Upper lobe of left lung (tissue), 6 donors: Measurements from ENCODE around the gene NUP85. TPM values are rescaled to one million over a fixed set of nuclear protein-coding genes. Genes with fewer than 3 reads are reported as not detected.

Source experiments
- ATAC-seq, 2 donors: fragments of 200-7000 bp; cut with Tn5 transposase; one replicate each; pipeline ENCODE4 v1.9.1; 2022; ENCODE audit warnings: mild to moderate bottlenecking in 2 of 2, moderate library complexity in 2 of 2; ENCODE audit not compliant: low FRiP score in 2 of 2
- DNase-seq, 2 donors: peaks; one replicate each; pipeline ENCODE4 v3.0.0-alpha.2; 2019 to 2020
- H3K27ac ChIP-seq, 4 donors: fragments of 200-600 bp; sonication (generic); one replicate each; pipeline ENCODE4 v1.5.1; 2016 to 2019
- H3K27me3 ChIP-seq, 4 donors: fragments of 200-600 bp; sonication (generic); one replicate each; pipeline ENCODE4 v1.5.1; 2017 to 2019
- H3K36me3 ChIP-seq, 4 donors: fragments of 200-600 bp; sonication (generic); one replicate each; pipeline ENCODE4 v1.5.1; 2016 to 2019
- H3K4me1 ChIP-seq, 4 donors: fragments of 200-600 bp; sonication (generic); one replicate each; pipeline ENCODE4 v1.5.1; 2018 to 2019
- H3K4me3 ChIP-seq, 4 donors: fragments of 200-600 bp; sonication (generic); one replicate each; pipeline ENCODE4 v1.5.1; 2017 to 2019; ENCODE audit warnings: mild to moderate bottlenecking in 2 of 4, moderate library complexity in 1 of 4
- H3K9me3 ChIP-seq, 4 donors: fragments of 200-600 bp; sonication (generic); one replicate each; pipeline ENCODE4 v1.5.1; 2018 to 2019
- EP300 ChIP-seq, 4 donors: sonication (generic); formaldehyde crosslinking; IDR thresholded peaks; one replicate each; pipeline ENCODE4 v1.5.1; 2017; ENCODE audit warnings: antibody characterized with exemption in 4 of 4, control low read depth in 2 of 4
- POLR2A ChIP-seq, 4 donors: fragments of 450-650 bp; IDR thresholded peaks; one replicate each; pipeline ENCODE4 v1.5.1; 2016 to 2017; ENCODE audit warnings: antibody characterized with exemption in 4 of 4, mild to moderate bottlenecking in 2 of 4
- POLR2AphosphoS5 ChIP-seq, 2 donors: sonication (generic); formaldehyde crosslinking; IDR thresholded peaks; one replicate each; pipeline ENCODE4 v1.5.1; 2017; ENCODE audit warnings: antibody characterized with exemption in 2 of 2
- WGBS, 2 donors: methylation state at CpG; one replicate each; pipeline ENCODE4 v1.1.5; 2017 to 2018; 5-methylcytosine and 5-hydroxymethylcytosine counted together
- total RNA-seq, 6 donors: library from RNA; depleted of rRNA in 4 of 6; stranded (reverse); fragments of >200 nt in 4 of 6; gene quantifications; one replicate each; pipeline versions ENCODE4 v1.1.0 to v1.2.1, GENCODE V29; 2016 to 2021
- TF ChIP-seq, protein P1 (sequence below), 6 experiments: fragments of 450-650 bp in 4 of 6; fragments of 200-600 bp in 2 of 6; sonication (generic) in 2 of 6; IDR thresholded peaks; one replicate each; pipeline ENCODE4 v1.5.1; 2016 to 2019; ENCODE audit warnings: antibody characterized with exemption in 6 of 6
- donor health status: DM: no; HTN: no; CAD: no; lungs with moderate emphysema.
- donor health status: DM: no; HTN: yes; CAD: no; lungs with severe emphysema.

The NUP85 gene
- total RNA-seq, 6 donors from 2014 or later = 21.7 to 69.1 (median 43.5) TPM

DNA sequence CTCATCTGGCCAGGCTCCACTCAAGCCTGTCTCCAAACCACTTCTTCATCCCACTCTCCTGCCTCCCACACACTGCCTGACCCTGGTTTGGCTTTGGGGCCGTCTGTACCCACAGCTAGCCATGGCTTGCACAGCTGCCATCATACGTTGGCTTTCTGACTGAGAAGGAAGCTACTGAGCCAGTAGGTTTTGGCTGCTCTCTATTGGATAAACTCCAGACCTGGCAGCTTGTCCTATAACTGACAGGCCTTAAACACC lies 61.6 kb downstream of the NUP85 start:
- Histone ChIP-seq H3K27me3 (no peaks in the 10 kb centered on the region), H3K27ac (no peak overlapping the region), H3K4me3 (no peak overlapping the region), H3K4me1 (peaks cover 18 to 46% (median 29%) of the 10 kb centered on the region in 4 donors), H3K9me3 (no peaks in the 10 kb centered on the region), H3K36me3 (peaks cover 7 to 43% (median 35%) of the 10 kb centered on the region in 4 donors)
- WGBS, 2 donors = 46 to 66% methylated on average over 2 of the region's 2 CpGs
- DNase-seq (no peak), ATAC-seq (no peak)
- no peak for TF ChIP-seq EP300 (IDR thresholded peaks at IDR 0.05)
- TF ChIP-seq POLR2AphosphoS5 (IDR thresholded peaks at IDR 0.05) = no peak
- no peak for TF ChIP-seq POLR2A (IDR thresholded peaks at IDR 0.05)
- TF ChIP-seq, protein P1, sequence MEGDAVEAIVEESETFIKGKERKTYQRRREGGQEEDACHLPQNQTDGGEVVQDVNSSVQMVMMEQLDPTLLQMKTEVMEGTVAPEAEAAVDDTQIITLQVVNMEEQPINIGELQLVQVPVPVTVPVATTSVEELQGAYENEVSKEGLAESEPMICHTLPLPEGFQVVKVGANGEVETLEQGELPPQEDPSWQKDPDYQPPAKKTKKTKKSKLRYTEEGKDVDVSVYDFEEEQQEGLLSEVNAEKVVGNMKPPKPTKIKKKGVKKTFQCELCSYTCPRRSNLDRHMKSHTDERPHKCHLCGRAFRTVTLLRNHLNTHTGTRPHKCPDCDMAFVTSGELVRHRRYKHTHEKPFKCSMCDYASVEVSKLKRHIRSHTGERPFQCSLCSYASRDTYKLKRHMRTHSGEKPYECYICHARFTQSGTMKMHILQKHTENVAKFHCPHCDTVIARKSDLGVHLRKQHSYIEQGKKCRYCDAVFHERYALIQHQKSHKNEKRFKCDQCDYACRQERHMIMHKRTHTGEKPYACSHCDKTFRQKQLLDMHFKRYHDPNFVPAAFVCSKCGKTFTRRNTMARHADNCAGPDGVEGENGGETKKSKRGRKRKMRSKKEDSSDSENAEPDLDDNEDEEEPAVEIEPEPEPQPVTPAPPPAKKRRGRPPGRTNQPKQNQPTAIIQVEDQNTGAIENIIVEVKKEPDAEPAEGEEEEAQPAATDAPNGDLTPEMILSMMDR (IDR thresholded peaks at IDR 0.05) = no peak

DNA sequence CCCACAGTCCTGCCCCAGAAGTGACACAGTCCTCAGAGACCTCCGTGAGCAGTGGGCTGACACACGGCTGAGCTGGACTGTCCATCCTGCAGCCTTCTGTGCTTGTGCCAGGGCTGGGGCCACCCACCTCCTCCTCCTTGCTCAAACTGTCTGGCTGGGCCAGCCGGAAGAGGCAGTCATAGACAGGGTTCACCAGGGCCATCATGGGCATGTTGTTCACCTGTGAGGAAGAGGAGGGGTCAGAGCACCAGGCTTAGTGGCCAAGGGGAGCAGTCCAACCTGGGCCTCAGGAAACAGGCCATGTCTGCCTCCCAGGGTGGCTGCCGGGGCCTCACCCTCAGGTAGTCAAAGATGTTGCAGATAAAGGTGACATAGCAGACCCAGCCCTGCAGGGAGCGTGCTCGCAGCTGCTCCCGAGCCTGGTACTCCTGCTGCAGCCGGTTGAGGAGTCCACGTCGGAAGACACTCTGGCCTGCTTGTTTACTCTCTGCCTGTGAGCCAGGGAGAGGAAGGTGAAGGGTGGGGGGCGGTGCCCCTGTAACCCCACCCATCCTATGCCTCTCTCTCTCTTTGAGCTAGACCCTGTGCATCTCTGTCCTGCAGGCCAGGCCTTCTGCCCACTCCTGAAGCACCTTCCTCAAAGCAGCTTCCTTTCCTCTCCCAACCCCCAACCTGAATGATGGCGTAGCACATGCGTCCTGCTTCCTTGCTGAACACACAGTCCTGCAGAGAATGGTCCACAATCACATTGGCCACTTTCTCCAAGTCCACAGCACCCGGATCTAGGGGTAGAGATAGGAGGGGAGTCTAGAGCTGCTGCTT lies 62.1 kb downstream of the NUP85 start:
- ATAC-seq (no peak), DNase-seq (no peak)
- no peak overlapping the region for H3K4me3 ChIP-seq
- TF ChIP-seq POLR2A (IDR thresholded peaks at IDR 0.05) (no peak), EP300 (IDR thresholded peaks at IDR 0.05) (no peak), POLR2AphosphoS5 (IDR thresholded peaks at IDR 0.05) (no peak)
- TF ChIP-seq, protein P1 (IDR thresholded peaks at IDR 0.05) = no peak
- H3K27ac ChIP-seq = no peak overlapping the region
- H3K4me1 ChIP-seq = peaks cover 18 to 46% (median 28%) of the 10 kb centered on the region in 4 donors
- H3K9me3 ChIP-seq = no peaks in the 10 kb centered on the region
- 53 to 68% methylated on average over 7 to 14 of the region's 14 CpGs for WGBS, 2 donors
- no peaks in the 10 kb centered on the region for H3K27me3 ChIP-seq
- peaks cover 7 to 43% (median 35%) of the 10 kb centered on the region in 4 donors for H3K36me3 ChIP-seq

DNA sequence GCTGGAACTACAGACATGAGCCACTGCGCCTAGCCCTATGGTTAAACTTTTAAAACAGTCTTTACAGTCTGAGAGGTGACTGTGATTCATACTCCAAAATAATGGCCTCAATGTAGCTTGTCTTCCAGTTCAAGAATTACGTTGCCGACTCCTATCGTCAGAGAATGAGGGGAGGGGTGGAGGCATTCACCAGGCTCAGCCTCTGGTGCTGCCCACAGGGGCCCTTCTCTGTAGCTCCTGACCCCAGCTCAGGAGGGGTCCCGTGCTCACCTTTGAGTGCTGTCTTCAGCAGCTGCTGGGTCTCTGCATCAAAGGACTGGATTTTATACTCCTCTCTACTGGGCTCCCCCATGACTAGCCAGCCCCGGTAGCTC lies 64.4 kb downstream of the NUP85 start:
- Histone ChIP-seq H3K27me3 (no peaks in the 10 kb centered on the region), H3K9me3 (no peaks in the 10 kb centered on the region), H3K27ac (peak overlapping the region; percentile 95 to 99 (median 96)), H3K36me3 (peaks cover 7 to 27% (median 24%) of the 10 kb centered on the region in 4 donors), H3K4me3 (peak overlapping the region; percentile 84 to 98 (median 92)), H3K4me1 (peaks cover 13 to 47% (median 26%) of the 10 kb centered on the region in 4 donors)
- ATAC-seq (no peak), DNase-seq (no peak)
- WGBS, 2 donors = 21 to 29% methylated on average over 5 to 6 of the region's 6 CpGs
- TF ChIP-seq, protein P1 (IDR thresholded peaks at IDR 0.05) = no peak
- TF ChIP-seq EP300 (IDR thresholded peaks at IDR 0.05) (no peak), POLR2AphosphoS5 (IDR thresholded peaks at IDR 0.05) (no peak), POLR2A (IDR thresholded peaks at IDR 0.05) (no peak)

DNA sequence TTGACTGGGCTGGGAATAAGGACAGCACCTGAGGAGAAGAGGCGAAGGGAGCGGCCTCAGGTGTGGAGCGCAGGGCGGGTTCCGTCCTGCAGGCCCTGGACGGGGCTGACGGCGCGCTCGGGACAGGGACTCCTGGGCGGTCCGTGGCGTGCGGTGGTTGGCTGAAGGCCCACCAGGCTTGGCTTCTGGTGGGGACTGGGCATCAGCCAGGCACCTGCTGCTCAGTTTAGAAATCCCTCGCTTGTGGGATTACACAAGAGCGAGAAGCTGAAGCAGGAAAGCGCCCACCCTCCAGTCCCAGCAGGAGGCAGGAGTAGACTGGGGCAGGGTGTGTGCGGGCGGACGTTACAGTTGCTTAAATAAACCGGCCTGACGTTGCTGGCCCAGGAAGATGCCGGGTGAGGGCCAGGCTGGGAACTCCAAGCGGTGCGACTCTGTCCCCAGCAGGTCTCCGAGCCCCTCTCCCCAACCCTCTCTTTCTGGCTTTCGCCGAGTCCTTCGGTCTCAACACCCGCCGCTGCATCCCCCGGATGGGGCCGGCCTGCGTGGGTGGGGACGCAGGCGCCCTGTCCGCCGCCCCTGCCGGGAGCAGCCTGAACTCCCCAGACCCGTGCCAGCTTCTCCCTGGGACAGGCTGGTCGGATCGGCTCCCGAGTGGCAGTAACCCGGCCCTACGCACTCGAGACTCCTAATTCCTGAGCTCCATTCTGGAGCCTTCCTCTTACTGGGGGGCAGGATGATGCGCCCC lies 64.9 kb downstream of the NUP85 start:
- TF ChIP-seq EP300 (IDR thresholded peaks at IDR 0.05) (no peak), POLR2AphosphoS5 (IDR thresholded peaks at IDR 0.05) (peak in 1 of 2 donors; percentile 24), POLR2A (IDR thresholded peaks at IDR 0.05) (peak in 1 of 4 donors; percentile 30)
- TF ChIP-seq, protein P1 (IDR thresholded peaks at IDR 0.05) = peak in 4 of 6 experiments; percentile 24 to 55 (median 36)
- peak overlapping the region; percentile 84 to 98 (median 92) for H3K4me3 ChIP-seq
- no peaks in the 10 kb centered on the region for H3K27me3 ChIP-seq
- H3K4me1 ChIP-seq = peaks cover 13 to 46% (median 26%) of the 10 kb centered on the region in 4 donors
- DNase-seq (peak; percentile 79 to 93), ATAC-seq (peak; percentile 76 to 80)
- WGBS, 2 donors = 0% methylated on average over 13 to 25 of the region's 47 CpGs
- no peaks in the 10 kb centered on the region for H3K9me3 ChIP-seq
- H3K27ac ChIP-seq = peak overlapping the region; percentile 95 to 99 (median 96)
- peaks cover 7 to 22% (median 19%) of the 10 kb centered on the region in 4 donors for H3K36me3 ChIP-seq
